GM12878 (cell line): ENCODE data around the gene COL3A1. TPM values are rescaled to one million over a fixed set of nuclear protein-coding genes. Genes with fewer than 3 reads are reported as not detected.

ENCODE experiments used
- ATAC-seq: fragments of 200-7000 bp; cut with Tn5 transposase; 3 replicates; pipeline ENCODE4 v1.9.1; 2020; ENCODE audit warnings: mild to moderate bottlenecking, moderate library complexity
- BruUV-seq: library from RNA; stranded (reverse); fragments of 400-500 nt; replicated peaks from 2 replicates; lab custom pipeline; 2021; lab: Mats Ljungman, UMichigan
- CTCF ChIA-PET: fragments of 300-600 bp; sonication (Branson Sonifier 250); formaldehyde crosslinking; extraction: SDS; loops from one replicate; lab custom pipeline; 2021; ENCODE audit warnings: inconsistent platforms; lab: Yijun Ruan, JAX
- POLR2A ChIA-PET: fragments of 350-600 bp; formaldehyde crosslinking; extraction: SDS; loops from one replicate; lab custom pipeline; 2021; ENCODE audit warnings: inconsistent platforms; lab: Charles Lee
- RAD21 ChIA-PET: fragments of 300-600 bp; sonication (Branson Sonifier 250); formaldehyde crosslinking; loops from one replicate; lab custom pipeline; 2023; ENCODE audit warnings: antibody characterized with exemption; ENCODE audit not compliant: unreplicated experiment; lab: Charles Lee
- SMC1A ChIA-PET: fragments of 300-600 bp; sonication (Branson Sonifier 250); formaldehyde crosslinking; loops from one replicate; lab custom pipeline; 2023; ENCODE audit not compliant: unreplicated experiment, uncharacterized antibody; lab: Charles Lee
- DNase-seq: peaks from one replicate; pipeline ENCODE4 v3.0.0-alpha.2; 2011; ENCODE audit warnings: low read depth, low spot score
- FAIRE-seq: peaks from 3 replicates; lab custom pipeline; 2011; peaks lifted over from hg19 to GRCh38; lab: Jason Lieb, UNC
- H2AFZ ChIP-seq: 2 replicates; pipeline ENCODE4 v1.6.0; 2011; ENCODE audit warnings: low read depth, low read length, control low read depth; ENCODE audit not compliant: control insufficient read depth
- H3K27ac ChIP-seq: 2 replicates; pipeline ENCODE4 v1.5.1; 2011; ENCODE audit warnings: control low read depth; ENCODE audit not compliant: control insufficient read depth, insufficient read depth
- H3K27me3 ChIP-seq, 2 experiments: replicated peaks in 1 of 2; 2 replicates each; pipeline versions ENCODE4 v1.6.0 to v1.6.1; 2011; ENCODE audit warnings: low read length in 1 of 2; ENCODE audit not compliant: control insufficient read depth in 2 of 2, insufficient read depth in 2 of 2
- H3K36me3 ChIP-seq, 2 experiments: 2 replicates each; pipeline ENCODE4 v1.5.1; 2011; ENCODE audit warnings: low read length in 1 of 2; ENCODE audit not compliant: control insufficient read depth in 2 of 2, insufficient read depth in 2 of 2
- H3K4me1 ChIP-seq: 2 replicates; pipeline ENCODE4 v1.6.1; 2011; ENCODE audit warnings: mild to moderate bottlenecking, low read length, moderate library complexity, mixed read lengths; ENCODE audit not compliant: control insufficient read depth, insufficient read depth
- H3K4me2 ChIP-seq: 2 replicates; pipeline ENCODE4 v1.6.0; 2011; ENCODE audit warnings: control low read depth; ENCODE audit not compliant: control insufficient read depth, insufficient read depth
- H3K4me3 ChIP-seq: fragments of 200-600 bp; sonication (generic); 2 replicates; pipeline ENCODE4 v1.5.1; 2016
- H3K79me2 ChIP-seq: 2 replicates; pipeline ENCODE4 v1.6.0; 2011; ENCODE audit warnings: low read length; ENCODE audit not compliant: control insufficient read depth, insufficient read depth
- H3K9ac ChIP-seq: 2 replicates; pipeline ENCODE4 v1.8.0; 2011; ENCODE audit warnings: low read length, control low read depth, mixed read lengths; ENCODE audit not compliant: control insufficient read depth, insufficient read depth
- H3K9me3 ChIP-seq: replicated peaks from 3 replicates; pipeline ENCODE4 v1.5.1; 2011; ENCODE audit warnings: mild to moderate bottlenecking, low read length; ENCODE audit not compliant: control insufficient read depth, insufficient read depth
- H4K20me1 ChIP-seq: 2 replicates; pipeline ENCODE4 v1.6.0; 2011; ENCODE audit not compliant: control insufficient read depth, insufficient read depth
- ATF2 ChIP-seq: IDR thresholded peaks from 2 replicates; pipeline ENCODE4 v1.6.1; 2012; ENCODE audit warnings: low read length, inconsistent platforms
- CHD4 ChIP-seq: fragments of 200-600 bp; sonication (generic); IDR thresholded peaks from 2 replicates; pipeline ENCODE4 v1.6.1; 2016; ENCODE audit warnings: mild to moderate bottlenecking
- EGR1 ChIP-seq, 2 experiments: IDR thresholded peaks; 1 replicate in 1 of 2; 2 replicates in 1 of 2; pipeline ENCODE4 v1.6.1; 2011 to 2012; ENCODE audit warnings: low read depth in 2 of 2, low read length in 2 of 2, borderline replicate concordance in 1 of 2, mild to moderate bottlenecking in 1 of 2, moderate library complexity in 1 of 2
- MLLT1 ChIP-seq: fragments of 450-650 bp; IDR thresholded peaks from 2 replicates; pipeline ENCODE4 v1.6.1; 2016; ENCODE audit warnings: mild to moderate bottlenecking
- MYC ChIP-seq: IDR thresholded peaks from 2 replicates; pipeline ENCODE4 v1.6.1; 2011; ENCODE audit warnings: mild to moderate bottlenecking, low read length, moderate library complexity, inconsistent platforms; ENCODE audit not compliant: insufficient read depth, insufficient replicate concordance, insufficient read length, severe bottlenecking
- RAD51 ChIP-seq: fragments of 450-650 bp; IDR thresholded peaks from 2 replicates; pipeline ENCODE4 v1.6.1; 2016; ENCODE audit warnings: moderate library complexity, mild to moderate bottlenecking, inconsistent platforms
- RUNX3 ChIP-seq: IDR thresholded peaks from 2 replicates; pipeline ENCODE4 v1.6.1; 2012; ENCODE audit warnings: low read length, inconsistent platforms
- SP1 ChIP-seq: IDR thresholded peaks from one replicate; pipeline ENCODE4 v1.6.1; 2011; ENCODE audit warnings: low read depth, low read length
- STAT3 ChIP-seq: IDR thresholded peaks from 2 replicates; pipeline ENCODE4 v1.6.1; 2011; ENCODE audit warnings: low read depth, low read length, improper control_type of control experiment
- TAF1 ChIP-seq: IDR thresholded peaks from 2 replicates; pipeline ENCODE4 v1.6.1; 2011; ENCODE audit warnings: mild to moderate bottlenecking, low read depth, low read length, borderline replicate concordance
- ZZZ3 ChIP-seq: IDR thresholded peaks from 2 replicates; pipeline ENCODE4 v1.6.1; 2011; ENCODE audit warnings: low read depth; ENCODE audit not compliant: control insufficient read depth, insufficient read length
- in situ Hi-C: fragments of 300-500 bp; cut with MboI; formaldehyde crosslinking; loops from 9 replicates; pipeline ENCODE4 v1.14.3; 2018; ENCODE audit warnings: mixed read lengths
- intact Hi-C: fragments of 100-400 bp; cut with micrococcal nuclease; formaldehyde crosslinking; loops from one replicate; pipeline ENCODE4 v1.14.2; 2022; ENCODE audit not compliant: unreplicated experiment
- polyA plus RNA-seq, 11 experiments: library from polyadenylated mRNA; depleted of rRNA in 4 of 11; unstranded in 6 of 11; stranded (reverse) in 5 of 11; fragments of >200 nt; fragmentation: Nextera tagmentation in 4 of 11; fragmentation: Illumina TruSeq in 1 of 11; extraction: Ambion mirVana in 4 of 11; extraction: Trizol in 1 of 11; gene quantifications; 1 replicate in 1 of 11; 2 replicates in 10 of 11; pipeline versions ENCODE4 v1.2.1 to v1.2.3, GENCODE V29; 2011 to 2016; ENCODE audit warnings: inconsistent platforms in 2 of 11, missing spikeins in 2 of 11, low read depth in 1 of 11
- total RNA-seq, 4 experiments: library from RNA; depleted of rRNA in 3 of 4; stranded (reverse); fragments of >200 nt in 3 of 4; fragmentation: Illumina TruSeq in 1 of 4; extraction: Trizol in 1 of 4; gene quantifications; 2 replicates each; pipeline versions ENCODE4 v1.2.1 to v1.2.3, GENCODE V29; 2013 to 2021

Gene COL3A1
- total and polyA plus RNA-seq, 10 of the 15 experiments (the other 5 are each of a cell fraction or from before 2014, with no cell fraction given): 0.04 to 0.67 (median 0.10) TPM; not detected in 2

- ChIA-PET RAD21 (interaction anchor here (1.6 kb wide), 1 partner anchor 11 kb away, joined by 3 read pairs; no protein-coding TSS in a partner anchor), CTCF (no interaction called here), SMC1A (interaction anchor here (1.1 kb wide), 1 partner anchor 19 kb away, joined by 3 read pairs; no protein-coding TSS in a partner anchor), POLR2A (no interaction called here)
- no peak for FAIRE-seq
- no TSS peak for BruUV-seq
- Histone ChIP-seq H3K9ac (no peak overlapping the region), H3K36me3 (no peaks in the 10 kb centered on the region), H3K9me3 (no peaks in the 10 kb centered on the region), H3K27ac (no peak overlapping the region), H4K20me1 (no peaks in the 10 kb centered on the region), H3K79me2 (no peaks in the 10 kb centered on the region), H2AFZ (no peak overlapping the region), H3K27me3 (no peaks in the 10 kb centered on the region), H3K4me2 (no peak overlapping the region), H3K4me1 (no peaks in the 10 kb centered on the region), H3K4me3 (no peak overlapping the region)
- DNase-seq: no peak
- ATAC-seq: no peak
- TF ChIP-seq MLLT1: no peak
- TF ChIP-seq STAT3: no peak
- TF ChIP-seq MYC: no peak
- TF ChIP-seq SP1: no peak
- TF ChIP-seq ATF2: no peak
- TF ChIP-seq RAD51: no peak
- TF ChIP-seq EGR1 (IDR thresholded peaks at IDR 0.05; ENCODE audit: borderline replicate concordance in 1 of 2, low read depth in 2 of 2, low read length in 2 of 2): no peak
- no peak for TF ChIP-seq ZZZ3
- TF ChIP-seq RUNX3: no peak
- TF ChIP-seq CHD4: no peak
- TF ChIP-seq TAF1: no peak
- in situ Hi-C loops: no loop called here
- intact Hi-C loops: no loop called here
Measured at GRCh38 chr2:188997263-188997662, 23.1 kb downstream of the COL3A1 start.
